Measurements from ENCODE around the gene UST.

The UST gene

DNA sequence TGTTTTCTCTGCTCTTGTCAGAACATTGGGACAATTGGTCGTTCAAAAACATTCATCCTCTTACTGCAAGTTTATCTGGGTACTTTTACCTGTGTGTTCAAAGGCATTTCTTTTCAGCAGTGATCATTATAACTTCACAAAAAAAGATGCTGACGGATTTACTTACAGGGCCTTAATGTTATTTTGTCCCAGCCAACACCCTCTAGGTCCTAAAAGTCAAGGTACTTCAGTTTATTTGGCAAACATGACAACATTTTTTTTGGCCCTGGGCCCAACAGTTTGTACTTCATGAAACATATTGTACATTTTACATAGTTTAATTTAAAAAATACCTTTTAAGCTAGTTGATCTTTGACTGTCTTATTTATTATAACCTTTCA lies 329.5 kb downstream of the UST start:
- no CpG with 5 or more reads among the region's 2 CpGs for WGBS (ENCODE audit: insufficient coverage, insufficient read length)
- H3K27ac ChIP-seq (ENCODE audit: low read length) = no peak overlapping the region
- no peak for DNase-seq (ENCODE audit: low read depth, low spot score)

GRCh38 chr6:149077208-149077607 lies 330.4 kb downstream of the UST start:
- no peak for DNase-seq (ENCODE audit: low read depth, low spot score)
- H3K4me3 ChIP-seq (ENCODE audit: low read length) = no peak overlapping the region
- H3K36me3 ChIP-seq (ENCODE audit: control insufficient read depth, insufficient read depth, low read length) = 0 out of 2 replicates have a peak, but pooled peaks cover 4% of the 10 kb centered on the region
- no peak overlapping the region for H3K27ac ChIP-seq (ENCODE audit: low read length)
- no peaks in the 10 kb centered on the region for H3K27me3 ChIP-seq (ENCODE audit: control insufficient read depth, insufficient read depth, low read length)
- WGBS (ENCODE audit: insufficient coverage, insufficient read length) = no CpG with 5 or more reads among the region's 6 CpGs
- H3K9me3 ChIP-seq (ENCODE audit: control insufficient read depth, insufficient read depth, low read length) = no peaks in the 10 kb centered on the region
- no peaks in the 10 kb centered on the region for H3K4me1 ChIP-seq (ENCODE audit: control insufficient read depth, insufficient read depth, low read length)

More for the DNA sequence above, 329.5 kb downstream of the UST start:
- Histone ChIP-seq H3K4me3 (ENCODE audit: low read length) (no peak overlapping the region), H3K36me3 (ENCODE audit: control insufficient read depth, insufficient read depth, low read length) (0 out of 2 replicates have a peak, but pooled peaks cover 4% of the 10 kb centered on the region), H3K4me1 (ENCODE audit: control insufficient read depth, insufficient read depth, low read length) (no peaks in the 10 kb centered on the region), H3K27me3 (ENCODE audit: control insufficient read depth, insufficient read depth, low read length) (no peaks in the 10 kb centered on the region), H3K9me3 (ENCODE audit: control insufficient read depth, insufficient read depth, low read length) (no peaks in the 10 kb centered on the region)

GRCh38 chr6:149078211-149078782 lies 331.5 kb downstream of the UST start:
- Histone ChIP-seq H3K27ac (ENCODE audit: low read length) (no peak overlapping the region), H3K4me1 (ENCODE audit: control insufficient read depth, insufficient read depth, low read length) (no peaks in the 10 kb centered on the region), H3K27me3 (ENCODE audit: control insufficient read depth, insufficient read depth, low read length) (no peaks in the 10 kb centered on the region), H3K36me3 (ENCODE audit: control insufficient read depth, insufficient read depth, low read length) (0 out of 2 replicates have a peak, but pooled peaks cover 4% of the 10 kb centered on the region), H3K9me3 (ENCODE audit: control insufficient read depth, insufficient read depth, low read length) (no peaks in the 10 kb centered on the region), H3K4me3 (ENCODE audit: low read length) (no peak overlapping the region)
- no CpG with 5 or more reads among the region's 10 CpGs for WGBS (ENCODE audit: insufficient coverage, insufficient read length)
- DNase-seq (ENCODE audit: low read depth, low spot score) = no peak

- no peak for DNase-seq (ENCODE audit: low read depth, low spot score)
- Histone ChIP-seq H3K9me3 (ENCODE audit: control insufficient read depth, insufficient read depth, low read length) (no peaks in the 10 kb centered on the region), H3K36me3 (ENCODE audit: control insufficient read depth, insufficient read depth, low read length) (0 out of 2 replicates have a peak, but pooled peaks cover 4% of the 10 kb centered on the region), H3K4me1 (ENCODE audit: control insufficient read depth, insufficient read depth, low read length) (no peaks in the 10 kb centered on the region), H3K27me3 (ENCODE audit: control insufficient read depth, insufficient read depth, low read length) (no peaks in the 10 kb centered on the region), H3K4me3 (ENCODE audit: low read length) (no peak overlapping the region), H3K27ac (ENCODE audit: low read length) (no peak overlapping the region)
- no CpG with 5 or more reads among the region's 2 CpGs for WGBS (ENCODE audit: insufficient coverage, insufficient read length)
Measured at GRCh38 chr6:149079456-149079855, 332.6 kb downstream of the UST start.

GRCh38 chr6:149079911-149080491 lies 333.2 kb downstream of the UST start:
- Histone ChIP-seq H3K27me3 (ENCODE audit: control insufficient read depth, insufficient read depth, low read length) (no peaks in the 10 kb centered on the region), H3K4me3 (ENCODE audit: low read length) (no peak overlapping the region), H3K27ac (ENCODE audit: low read length) (no peak overlapping the region), H3K4me1 (ENCODE audit: control insufficient read depth, insufficient read depth, low read length) (no peaks in the 10 kb centered on the region), H3K36me3 (ENCODE audit: control insufficient read depth, insufficient read depth, low read length) (0 out of 2 replicates have a peak, but pooled peaks cover under 1% of the 10 kb centered on the region), H3K9me3 (ENCODE audit: control insufficient read depth, insufficient read depth, low read length) (no peaks in the 10 kb centered on the region)
- DNase-seq (ENCODE audit: low read depth, low spot score) = no peak
- WGBS (ENCODE audit: insufficient coverage, insufficient read length) = no CpG with 5 or more reads among the region's 6 CpGs

DNA sequence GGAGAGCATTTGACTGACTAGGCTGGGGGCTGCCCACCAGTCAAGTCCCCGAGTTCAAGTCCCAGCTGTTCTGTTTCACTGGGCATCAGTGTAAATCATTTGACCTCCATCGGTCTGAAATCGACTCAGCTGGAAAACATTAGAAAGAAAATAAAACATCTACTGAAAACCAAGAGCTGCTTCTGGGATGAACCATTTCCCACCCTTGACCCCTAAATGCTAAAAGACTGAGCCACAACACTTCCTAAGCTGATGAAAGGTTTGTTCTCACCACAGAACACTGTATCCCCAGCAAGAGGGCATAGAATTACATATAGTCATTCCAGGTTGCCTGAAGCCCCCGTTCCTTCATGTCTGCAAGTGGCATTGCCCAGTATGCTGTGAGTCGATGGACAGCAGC lies 333.7 kb downstream of the UST start:
- Histone ChIP-seq H3K27ac (ENCODE audit: low read length) (no peak overlapping the region), H3K9me3 (ENCODE audit: control insufficient read depth, insufficient read depth, low read length) (no peaks in the 10 kb centered on the region), H3K27me3 (ENCODE audit: control insufficient read depth, insufficient read depth, low read length) (no peaks in the 10 kb centered on the region), H3K4me1 (ENCODE audit: control insufficient read depth, insufficient read depth, low read length) (no peaks in the 10 kb centered on the region), H3K36me3 (ENCODE audit: control insufficient read depth, insufficient read depth, low read length) (no peaks in the 10 kb centered on the region), H3K4me3 (ENCODE audit: low read length) (no peak overlapping the region)
- no CpG with 5 or more reads among the region's 5 CpGs for WGBS (ENCODE audit: insufficient coverage, insufficient read length)
- no peak for DNase-seq (ENCODE audit: low read depth, low spot score)

DNA sequence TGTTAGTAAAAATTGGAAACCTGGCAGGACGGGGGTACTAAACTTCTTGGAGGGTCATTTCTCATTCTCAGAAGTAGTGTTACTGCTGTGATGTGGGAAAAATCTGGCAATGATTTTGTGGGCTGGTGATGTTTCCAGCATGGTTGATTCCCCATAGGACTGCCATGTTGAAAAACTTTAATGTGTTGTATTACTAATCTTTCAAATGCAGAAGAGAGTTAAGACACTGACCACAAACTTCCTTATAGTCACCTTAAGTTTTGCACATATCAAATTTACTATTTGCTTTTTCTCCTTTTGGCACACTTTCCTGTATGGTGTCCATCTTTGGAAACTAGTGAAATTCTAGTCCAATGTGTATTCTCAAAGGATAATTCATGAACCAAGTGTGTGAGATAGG lies 334.5 kb downstream of the UST start:
- Histone ChIP-seq H3K27me3 (ENCODE audit: control insufficient read depth, insufficient read depth, low read length) (no peaks in the 10 kb centered on the region), H3K9me3 (ENCODE audit: control insufficient read depth, insufficient read depth, low read length) (no peaks in the 10 kb centered on the region), H3K27ac (ENCODE audit: low read length) (no peak overlapping the region), H3K36me3 (ENCODE audit: control insufficient read depth, insufficient read depth, low read length) (no peaks in the 10 kb centered on the region), H3K4me1 (ENCODE audit: control insufficient read depth, insufficient read depth, low read length) (no peaks in the 10 kb centered on the region), H3K4me3 (ENCODE audit: low read length) (no peak overlapping the region)
- WGBS (ENCODE audit: insufficient coverage, insufficient read length) = no CpG with 5 or more reads among the region's 1 CpG
- no peak for DNase-seq (ENCODE audit: low read depth, low spot score)

GRCh38 chr6:149082320-149082719 lies 335.5 kb downstream of the UST start:
- no CpG with 5 or more reads among the region's 6 CpGs for WGBS (ENCODE audit: insufficient coverage, insufficient read length)

DNA sequence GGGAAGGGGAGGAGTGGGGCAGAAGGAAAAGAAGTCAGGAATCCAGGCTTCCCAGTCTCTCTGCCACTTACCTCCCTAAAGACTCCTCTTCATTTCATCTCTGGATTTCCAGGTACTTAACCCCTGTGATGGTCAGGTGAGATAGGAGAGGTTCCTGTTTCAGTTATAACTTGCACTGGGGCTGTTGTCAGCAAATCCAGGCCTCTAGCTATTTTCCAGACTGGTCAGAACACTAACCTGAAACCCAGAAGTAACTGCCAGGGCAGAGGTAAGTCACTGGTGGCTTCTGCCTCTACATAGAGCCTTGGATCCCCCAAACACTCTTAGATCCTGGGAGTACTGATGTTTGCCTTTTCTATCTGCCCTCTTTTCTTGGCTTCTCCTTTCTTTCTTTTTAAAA lies 337.2 kb downstream of the UST start:
- no peak overlapping the region for H3K4me3 ChIP-seq (ENCODE audit: low read length)
- no peaks in the 10 kb centered on the region for H3K27me3 ChIP-seq (ENCODE audit: control insufficient read depth, insufficient read depth, low read length)
- H3K4me1 ChIP-seq (ENCODE audit: control insufficient read depth, insufficient read depth, low read length) = no peaks in the 10 kb centered on the region
- H3K27ac ChIP-seq (ENCODE audit: low read length) = no peak overlapping the region
- DNase-seq (ENCODE audit: low read depth, low spot score) = no peak
- no peaks in the 10 kb centered on the region for H3K36me3 ChIP-seq (ENCODE audit: control insufficient read depth, insufficient read depth, low read length)
- H3K9me3 ChIP-seq (ENCODE audit: control insufficient read depth, insufficient read depth, low read length) = no peaks in the 10 kb centered on the region

More at GRCh38 chr6:149082320-149082719, 335.5 kb downstream of the UST start:
- H3K36me3 ChIP-seq (ENCODE audit: control insufficient read depth, insufficient read depth, low read length) = no peaks in the 10 kb centered on the region
- no peaks in the 10 kb centered on the region for H3K27me3 ChIP-seq (ENCODE audit: control insufficient read depth, insufficient read depth, low read length)
- peak; percentile 39 for DNase-seq (ENCODE audit: low read depth, low spot score)
- H3K4me3 ChIP-seq (ENCODE audit: low read length) = no peak overlapping the region
- no peaks in the 10 kb centered on the region for H3K4me1 ChIP-seq (ENCODE audit: control insufficient read depth, insufficient read depth, low read length)
- H3K9me3 ChIP-seq (ENCODE audit: control insufficient read depth, insufficient read depth, low read length) = no peaks in the 10 kb centered on the region
- no peak overlapping the region for H3K27ac ChIP-seq (ENCODE audit: low read length)

DNA sequence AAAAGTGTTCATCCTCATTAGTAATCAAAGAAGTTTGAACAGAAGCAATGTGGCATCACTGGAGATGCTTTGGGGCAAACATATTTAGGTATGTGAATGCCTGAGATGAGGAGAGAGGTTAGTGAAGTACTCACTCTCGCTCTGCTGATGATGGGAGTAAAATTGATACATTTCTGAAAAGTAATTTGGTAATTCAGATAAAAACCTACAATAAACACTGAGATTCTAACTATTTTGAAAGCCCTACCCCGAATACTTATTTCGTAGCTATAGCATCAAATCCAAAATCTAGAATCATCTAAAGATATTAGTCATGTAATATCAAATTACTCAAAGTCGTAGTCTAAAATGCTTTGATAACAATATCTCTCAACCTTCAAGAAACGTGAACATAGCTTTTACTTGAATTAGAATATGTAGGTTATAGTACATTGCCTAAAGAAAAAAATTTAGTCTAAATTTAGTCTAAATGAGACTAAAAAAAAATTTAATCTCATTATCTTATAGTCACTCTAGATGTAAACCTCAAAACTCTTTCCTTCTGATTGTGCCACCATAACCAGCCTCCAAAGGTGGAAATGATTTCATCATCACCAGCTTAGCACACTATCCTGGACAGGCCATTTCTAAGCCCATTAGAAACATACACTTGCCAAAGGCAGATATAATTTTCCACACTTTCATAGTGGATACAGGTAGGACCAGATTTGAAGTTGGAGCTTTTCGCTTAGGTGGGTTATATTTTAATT lies 338.2 kb downstream of the UST start:
- no CpG with 5 or more reads among the region's 6 CpGs for WGBS (ENCODE audit: insufficient coverage, insufficient read length)
- no peaks in the 10 kb centered on the region for H3K27me3 ChIP-seq (ENCODE audit: control insufficient read depth, insufficient read depth, low read length)
- H3K27ac ChIP-seq (ENCODE audit: low read length) = no peak overlapping the region
- DNase-seq (ENCODE audit: low read depth, low spot score) = no peak
- H3K36me3 ChIP-seq (ENCODE audit: control insufficient read depth, insufficient read depth, low read length) = no peaks in the 10 kb centered on the region
- no peaks in the 10 kb centered on the region for H3K9me3 ChIP-seq (ENCODE audit: control insufficient read depth, insufficient read depth, low read length)
- H3K4me1 ChIP-seq (ENCODE audit: control insufficient read depth, insufficient read depth, low read length) = no peaks in the 10 kb centered on the region
- no peak overlapping the region for H3K4me3 ChIP-seq (ENCODE audit: low read length)

All from iPS DF 6.9 (cell line).